HCT116 (cell line): ENCODE measurements around the gene DOCK2. TPM values are rescaled to one million over a fixed set of nuclear protein-coding genes. Genes with fewer than 3 reads are reported as not detected.

Source experiments
- ATAC-seq: fragments of 200-7000 bp; cut with Tn5 transposase; 2 replicates; pipeline ENCODE4 v1.9.1; 2020; ENCODE audit warnings: mild to moderate bottlenecking, moderate library complexity
- BruUV-seq: library from RNA; stranded (reverse); fragments of 400-500 nt; replicated peaks from 2 replicates; lab custom pipeline; 2021; lab: Mats Ljungman, UMichigan
- CTCF ChIA-PET: fragments of 300-600 bp; sonication (Branson Sonifier 250); formaldehyde crosslinking; loops from one replicate; lab custom pipeline; 2021; ENCODE audit warnings: antibody characterized with exemption; lab: Charles Lee
- POLR2A ChIA-PET: fragments of 300-600, 350-600 bp; sonication (Branson Sonifier 250); formaldehyde crosslinking; loops from one replicate; lab custom pipeline; 2021; ENCODE audit warnings: antibody characterized with exemption; lab: Charles Lee
- RAD21 ChIA-PET, 2 experiments: fragments of 300-600 bp; sonication (Branson Sonifier 250); formaldehyde crosslinking; loops; one replicate each; lab custom pipeline; 2023; ENCODE audit warnings: low total read pairs in 2 of 2; ENCODE audit not compliant: uncharacterized antibody in 2 of 2, unreplicated experiment in 2 of 2, low non-redundant PET in 1 of 2; lab: Charles Lee
- DNase-seq: peaks from one replicate; pipeline ENCODE4 v3.0.0-alpha.2; 2010; ENCODE audit warnings: low read depth, low spot score
- H2AFZ ChIP-seq: fragments of 200-600 bp; shearing (Covaris generic), sonication (generic); 2 replicates; pipeline ENCODE4 v1.6.1; 2017; ENCODE audit warnings: low read depth, mixed run types, mixed read lengths, antibody characterized with exemption, low read length; ENCODE audit not compliant: poor library complexity, severe bottlenecking
- H3K27ac ChIP-seq: 2 replicates; pipeline ENCODE4 v1.5.1; 2012; ENCODE audit warnings: low read depth, low read length
- H3K27me3 ChIP-seq: fragments of 200-600 bp; sonication (generic); 2 replicates; pipeline ENCODE4 v1.6.1; 2016; ENCODE audit warnings: mixed run types, low read length, mixed read lengths; ENCODE audit not compliant: insufficient read depth
- H3K36me3 ChIP-seq, 2 experiments: fragments of 200-500 bp in 1 of 2; fragments of 200-600 bp in 1 of 2; sonication (Bioruptor generic) in 1 of 2; sonication (generic) in 1 of 2; 2 replicates each; pipeline versions ENCODE4 v1.5.1 to v1.6.1; 2014 to 2016; ENCODE audit warnings: low read length in 2 of 2, inconsistent platforms in 1 of 2, mixed read lengths in 1 of 2, mixed run types in 1 of 2; ENCODE audit not compliant: insufficient read depth in 2 of 2, control insufficient read depth in 1 of 2
- H3K4me1 ChIP-seq, 2 experiments: fragments of 200-600 bp in 1 of 2; sonication (generic) in 1 of 2; 2 replicates each; pipeline versions ENCODE4 v1.5.1 to v1.6.1; 2012 to 2017; ENCODE audit warnings: low read length in 2 of 2, inconsistent platforms in 1 of 2, mild to moderate bottlenecking in 1 of 2, mixed read lengths in 1 of 2, mixed run types in 1 of 2, moderate library complexity in 1 of 2; ENCODE audit not compliant: insufficient read depth in 2 of 2, control insufficient read depth in 1 of 2
- H3K4me2 ChIP-seq: fragments of 200-600 bp; sonication (generic); 2 replicates; pipeline ENCODE4 v1.6.1; 2017; ENCODE audit warnings: mixed run types, low read length, mixed read lengths
- H3K4me3 ChIP-seq, 2 experiments: fragments of 200-600 bp in 1 of 2; sonication (generic) in 1 of 2; replicated peaks in 1 of 2; 2 replicates each; pipeline ENCODE4 v1.5.1; 2011 to 2016; ENCODE audit warnings: low read length in 2 of 2, control low read depth in 1 of 2, low read depth in 1 of 2, mild to moderate bottlenecking in 1 of 2, mixed read lengths in 1 of 2, mixed run types in 1 of 2
- H3K79me2 ChIP-seq: fragments of 200-600 bp; sonication (generic); 2 replicates; pipeline ENCODE4 v1.6.1; 2017; ENCODE audit warnings: mild to moderate bottlenecking, mixed run types, low read length, moderate library complexity, mixed read lengths; ENCODE audit not compliant: insufficient read depth
- H3K9ac ChIP-seq: fragments of 200-600 bp; sonication (generic); 2 replicates; pipeline ENCODE4 v1.6.1; 2016; ENCODE audit warnings: low read length, mixed read lengths
- H3K9me2 ChIP-seq: fragments of 200-600 bp; sonication (generic), shearing (Covaris generic); 2 replicates; pipeline ENCODE4 v1.6.1; 2017; ENCODE audit warnings: mixed run types, mild to moderate bottlenecking, moderate library complexity; ENCODE audit not compliant: insufficient read depth
- H3K9me3 ChIP-seq, 2 experiments: fragments of 200-500 bp in 1 of 2; fragments of 200-600 bp in 1 of 2; sonication (Bioruptor generic) in 1 of 2; sonication (generic) in 1 of 2; 2 replicates each; pipeline ENCODE4 v1.6.1; 2014 to 2017; ENCODE audit warnings: low read length in 2 of 2, mixed read lengths in 2 of 2, inconsistent platforms in 1 of 2, low read depth in 1 of 2, mild to moderate bottlenecking in 1 of 2, mixed run types in 1 of 2, moderate library complexity in 1 of 2; ENCODE audit not compliant: control insufficient read depth in 1 of 2, insufficient read depth in 1 of 2
- H4K20me1 ChIP-seq: fragments of 200-600 bp; sonication (generic), shearing (Covaris generic); 2 replicates; pipeline ENCODE4 v1.6.1; 2017; ENCODE audit warnings: mixed run types, mild to moderate bottlenecking, moderate library complexity; ENCODE audit not compliant: insufficient read depth
- CTCF ChIP-seq, 3 experiments: fragments of 200-600 bp in 1 of 3; sonication (generic) in 1 of 3; IDR thresholded peaks in 2 of 3; conservative IDR thresholded peaks in 1 of 3; 2 replicates each; pipeline ENCODE4 v1.5.1; 2012 to 2017; ENCODE audit warnings: low read depth in 2 of 3, low read length in 2 of 3, antibody characterized with exemption in 1 of 3, borderline replicate concordance in 1 of 3, control low read depth in 1 of 3, mild to moderate bottlenecking in 1 of 3, mixed read lengths in 1 of 3, mixed run types in 1 of 3, moderate library complexity in 1 of 3; ENCODE audit not compliant: insufficient read depth in 1 of 3
- EGR1 ChIP-seq: IDR thresholded peaks from 2 replicates; pipeline ENCODE4 v1.6.1; 2012; ENCODE audit warnings: low read depth
- JUND ChIP-seq: IDR thresholded peaks from 2 replicates; pipeline ENCODE4 v1.6.1; 2012
- POLR2A ChIP-seq: IDR thresholded peaks from 2 replicates; pipeline ENCODE4 v1.7.0; 2011; ENCODE audit warnings: borderline replicate concordance; ENCODE audit not compliant: insufficient read depth, insufficient read length; ENCODE audit errors: extremely low read depth
- POLR2AphosphoS5 ChIP-seq: IDR thresholded peaks from 2 replicates; pipeline ENCODE4 v1.6.1; 2011; ENCODE audit warnings: mild to moderate bottlenecking, low read depth, low read length, moderate library complexity
- RAD21 ChIP-seq: IDR thresholded peaks from 2 replicates; pipeline ENCODE4 v1.6.1; 2012; ENCODE audit warnings: low read depth, mild to moderate bottlenecking
- YY1 ChIP-seq: IDR thresholded peaks from 2 replicates; pipeline ENCODE4 v1.6.1; 2011; ENCODE audit warnings: low read length, low read depth, moderate library complexity, mild to moderate bottlenecking; ENCODE audit not compliant: insufficient replicate concordance; ENCODE audit errors: extremely low read depth
- ZBTB33 ChIP-seq: IDR thresholded peaks from 2 replicates; pipeline ENCODE4 v1.6.1; 2011; ENCODE audit warnings: mild to moderate bottlenecking, low read length, moderate library complexity; ENCODE audit not compliant: insufficient replicate concordance; ENCODE audit errors: extremely low read depth
- ZNF274 ChIP-seq: fragments of 200-500 bp; sonication (Bioruptor generic); IDR thresholded peaks from 2 replicates; pipeline ENCODE4 v1.6.1; 2014; ENCODE audit warnings: mild to moderate bottlenecking, low read depth, low read length, inconsistent platforms
- intact Hi-C: fragments of 100-400 bp; cut with micrococcal nuclease; formaldehyde crosslinking; loops from 2 replicates; pipeline ENCODE4 v1.10.0; 2022
- total RNA-seq: library from RNA; stranded (reverse); gene quantifications from one replicate; pipeline ENCODE4 v1.2.1, GENCODE V29; 2021; ENCODE audit not compliant: unreplicated experiment

The DOCK2 gene
- total RNA-seq, 1 experiment from 2014 or later = 0.89 TPM

GRCh38 chr5:169628892-169629291 lies 8.2 kb upstream of the DOCK2 start (continued):
- TF ChIP-seq CTCF (IDR thresholded peaks at IDR 0.05 in 2 of 3, conservative IDR thresholded peaks at IDR 0.05 in 1 of 3; ENCODE audit: borderline replicate concordance in 1 of 3, insufficient read depth in 1 of 3, low read depth in 2 of 3, low read length in 2 of 3) (no peak), YY1 (no peak), JUND (no peak), POLR2AphosphoS5 (no peak)

GRCh38 chr5:169629847-169630548 lies 7.1 kb upstream of the DOCK2 start:
- ChIA-PET RAD21 (no interaction called here), CTCF (no interaction called here), POLR2A (no interaction called here)
- no peak for DNase-seq
- Histone ChIP-seq H3K4me3 (no peak overlapping the region), H3K4me2 (no peak overlapping the region), H3K36me3 (no peaks in the 10 kb centered on the region), H4K20me1 (no peaks in the 10 kb centered on the region), H3K27me3 (no peaks in the 10 kb centered on the region), H3K9me2 (no peaks in the 10 kb centered on the region), H3K27ac (no peak overlapping the region), H2AFZ (no peak overlapping the region), H3K9ac (no peak overlapping the region), H3K4me1 (no peaks in the 10 kb centered on the region), H3K9me3 (no peaks in the 10 kb centered on the region), H3K79me2 (no peaks in the 10 kb centered on the region)
- TF ChIP-seq YY1 = no peak
- TF ChIP-seq EGR1 = no peak
- TF ChIP-seq CTCF (IDR thresholded peaks at IDR 0.05 in 2 of 3, conservative IDR thresholded peaks at IDR 0.05 in 1 of 3; ENCODE audit: borderline replicate concordance in 1 of 3, insufficient read depth in 1 of 3, low read depth in 2 of 3, low read length in 2 of 3) = no peak
- no peak for TF ChIP-seq POLR2A
- no peak for TF ChIP-seq ZBTB33
- TF ChIP-seq POLR2AphosphoS5 = no peak
- no peak for TF ChIP-seq RAD21
- TF ChIP-seq ZNF274 = no peak
- intact Hi-C loops = no loop called here
- ATAC-seq = no peak
- no TSS peak for BruUV-seq
